HepG2 (cell line): Measurements from ENCODE around the gene ZNF22. TPM values are rescaled to one million over a fixed set of nuclear protein-coding genes. Genes with fewer than 3 reads are reported as not detected.

Experiments used
- ATAC-seq: fragments of 200-7000 bp; cut with Tn5 transposase; 3 replicates; pipeline ENCODE4 v1.9.1; 2020; ENCODE audit warnings: mild to moderate bottlenecking, moderate library complexity
- BruUV-seq: library from RNA; stranded (reverse); fragments of 400-500 nt; replicated peaks from 2 replicates; lab custom pipeline; 2021; lab: Mats Ljungman, UMichigan
- CTCF ChIA-PET: fragments of 300-600 bp; formaldehyde crosslinking; extraction: SDS; loops from one replicate; lab custom pipeline; 2021; ENCODE audit warnings: low total read pairs, inconsistent platforms, low intra/inter-chr PET ratio; lab: Yijun Ruan, JAX
- POLR2A ChIA-PET: fragments of 350-600 bp; sonication (Branson Sonifier 250); formaldehyde crosslinking; loops from one replicate; lab custom pipeline; 2020; ENCODE audit warnings: antibody characterized with exemption, inconsistent platforms; lab: Yijun Ruan, JAX
- DNase-seq: peaks from one replicate; pipeline ENCODE4 v3.0.0-alpha.2; 2015; ENCODE audit warnings: low spot score
- FAIRE-seq: peaks from 3 replicates; lab custom pipeline; 2011; peaks lifted over from hg19 to GRCh38; lab: Jason Lieb, UNC
- H2AFZ ChIP-seq: one replicate; pipeline ENCODE4 v1.6.1; 2011; ENCODE audit warnings: low read length, inconsistent platforms
- H3K27ac ChIP-seq: fragments of 300-600 bp; 3 replicates; pipeline ENCODE4 v1.8.0; 2011; ENCODE audit warnings: mixed run types, mild to moderate bottlenecking, mixed read lengths, low read length, inconsistent platforms; ENCODE audit not compliant: insufficient read depth; ENCODE audit errors: extremely low read length
- H3K27me3 ChIP-seq, 2 experiments: fragments of 200-600 bp in 1 of 2; 2 replicates in 1 of 2; 3 replicates in 1 of 2; pipeline versions ENCODE4 v1.6.0 to v1.8.0; 2011; ENCODE audit warnings: low read length in 2 of 2, mild to moderate bottlenecking in 2 of 2, moderate library complexity in 2 of 2, inconsistent platforms in 1 of 2; ENCODE audit not compliant: insufficient read depth in 2 of 2, control insufficient read depth in 1 of 2
- H3K36me3 ChIP-seq, 2 experiments: fragments of 200-600 bp in 1 of 2; replicated peaks in 1 of 2; 2 replicates in 1 of 2; 3 replicates in 1 of 2; pipeline versions ENCODE4 v1.5.1 to v1.8.0; 2011; ENCODE audit warnings: low read length in 2 of 2, inconsistent platforms in 1 of 2; ENCODE audit not compliant: insufficient read depth in 2 of 2, control insufficient read depth in 1 of 2
- H3K4me1 ChIP-seq: 2 replicates; pipeline ENCODE4 v1.5.1; 2012; ENCODE audit warnings: low read length, inconsistent platforms; ENCODE audit not compliant: insufficient read depth
- H3K4me2 ChIP-seq: 2 replicates; pipeline ENCODE4 v1.6.0; 2011; ENCODE audit warnings: low read depth, low read length, inconsistent platforms
- H3K4me3 ChIP-seq, 3 experiments: fragments of 200-600 bp in 1 of 3; sonication (generic), shearing (Covaris generic) in 1 of 3; replicated peaks in 1 of 3; 2 replicates each; pipeline ENCODE4 v1.5.1; 2011 to 2016; ENCODE audit warnings: low read length in 3 of 3, inconsistent platforms in 2 of 3, low read depth in 2 of 3, mild to moderate bottlenecking in 2 of 3, control low read depth in 1 of 3, mixed read lengths in 1 of 3; ENCODE audit not compliant: insufficient read depth in 1 of 3
- H3K79me2 ChIP-seq: one replicate; pipeline ENCODE4 v1.6.1; 2011; ENCODE audit warnings: low read length, inconsistent platforms; ENCODE audit not compliant: insufficient read depth
- H3K9ac ChIP-seq: 2 replicates; pipeline ENCODE4 v1.6.0; 2011; ENCODE audit warnings: mild to moderate bottlenecking, low read depth, low read length, inconsistent platforms; ENCODE audit not compliant: insufficient read depth
- H3K9me3 ChIP-seq: 2 replicates; pipeline ENCODE4 v1.5.1; 2012; ENCODE audit warnings: mild to moderate bottlenecking, low read length
- H4K20me1 ChIP-seq: 2 replicates; pipeline ENCODE4 v1.6.0; 2011; ENCODE audit warnings: inconsistent platforms, mild to moderate bottlenecking, low read length, moderate library complexity; ENCODE audit not compliant: insufficient read depth
- DDIT3 ChIP-seq: sonication (generic); formaldehyde crosslinking; IDR thresholded peaks from 2 replicates; pipeline ENCODE4 v1.4.0; 2020; ENCODE audit warnings: mild to moderate bottlenecking, missing genetic modification reagents
- ERF ChIP-seq: IDR thresholded peaks from 2 replicates; pipeline ENCODE4 v1.6.1; 2018; ENCODE audit warnings: missing biosample characterization, missing genetic modification reagents
- GABPB1 ChIP-seq: IDR thresholded peaks from 2 replicates; pipeline ENCODE4 v1.6.1; 2016; ENCODE audit warnings: mild to moderate bottlenecking, missing genetic modification reagents, moderate library complexity, missing compliant biosample characterization
- HNRNPLL ChIP-seq: fragments of 200-400 bp; formaldehyde crosslinking; IDR thresholded peaks from 2 replicates; pipeline ENCODE4 v1.6.1; 2017; ENCODE audit warnings: mild to moderate bottlenecking, low read depth, low read length; ENCODE audit not compliant: poor library complexity, severe bottlenecking
- MIER2 ChIP-seq: IDR thresholded peaks from 2 replicates; pipeline ENCODE4 v1.6.1; 2016; ENCODE audit warnings: missing biosample characterization, missing genetic modification reagents
- SSRP1 ChIP-seq: IDR thresholded peaks from 2 replicates; pipeline ENCODE4 v1.6.1; 2016; ENCODE audit warnings: control low read depth
- ZBTB38 ChIP-seq: sonication (generic); formaldehyde crosslinking; IDR thresholded peaks from 2 replicates; pipeline ENCODE4 v1.5.1; 2020; ENCODE audit warnings: mild to moderate bottlenecking, missing genetic modification reagents
- ZNF275 ChIP-seq: sonication (generic); formaldehyde crosslinking; IDR thresholded peaks from 2 replicates; pipeline ENCODE4 v1.8.0; 2022; ENCODE audit warnings: missing genetic modification reagents, mild to moderate bottlenecking, inconsistent platforms, borderline replicate concordance
- ZNF33A ChIP-seq: sonication (generic); formaldehyde crosslinking; IDR thresholded peaks from 2 replicates; pipeline ENCODE4 v1.5.1; 2020; ENCODE audit warnings: missing genetic modification reagents, mild to moderate bottlenecking, moderate library complexity, borderline replicate concordance
- ZNF468 ChIP-seq: sonication (generic); formaldehyde crosslinking; IDR thresholded peaks from 2 replicates; pipeline ENCODE4 v1.8.0; 2022; ENCODE audit warnings: mild to moderate bottlenecking, moderate library complexity, missing genetic modification reagents
- ZNF569 ChIP-seq: sonication (generic); formaldehyde crosslinking; IDR thresholded peaks from 2 replicates; pipeline ENCODE4 v1.5.0; 2020; ENCODE audit warnings: mild to moderate bottlenecking, missing genetic modification reagents, moderate library complexity, borderline replicate concordance
- ZNF782 ChIP-seq: sonication (generic); formaldehyde crosslinking; IDR thresholded peaks from 2 replicates; pipeline ENCODE4 v1.4.0; 2020; ENCODE audit warnings: missing genetic modification reagents, mild to moderate bottlenecking, borderline replicate concordance
- WGBS: methylation state at CpG from one replicate; pipeline ENCODE4 v1.1.6; 2017; ENCODE audit warnings: low lambda C conversion rate; 5-methylcytosine and 5-hydroxymethylcytosine counted together
- in situ Hi-C: cut with HindIII; loops from 2 replicates; pipeline ENCODE4 v1.10.0; 2017; ENCODE audit warnings: low pct_unique_long_range_greater_than_20kb; ENCODE audit not compliant: extremely low pct_ligation_motif_present
- intact Hi-C: fragments of 100-400 bp; cut with micrococcal nuclease; formaldehyde crosslinking; loops from one replicate; pipeline ENCODE4 v1.10.0; 2022; ENCODE audit not compliant: unreplicated experiment
- polyA plus RNA-seq, 8 experiments: library from polyadenylated mRNA; depleted of rRNA in 3 of 8; stranded (reverse) in 7 of 8; unstranded in 1 of 8; fragments of >200 nt; fragmentation: Illumina TruSeq in 4 of 8; extraction: Trizol in 4 of 8; gene quantifications; 2 replicates each; pipeline versions ENCODE4 v1.2.1 to v1.2.3, GENCODE V29; 2011 to 2016; ENCODE audit warnings: low read depth in 4 of 8, missing spikeins in 1 of 8, mixed read lengths in 1 of 8; ENCODE audit not compliant: insufficient read depth in 1 of 8
- total RNA-seq, 5 experiments: library from RNA; depleted of rRNA; stranded (reverse); fragments of >200 nt; fragmentation: Illumina TruSeq; extraction: Trizol; gene quantifications; 2 replicates each; pipeline ENCODE4 v1.2.3, GENCODE V29; 2016; ENCODE audit warnings: low read depth in 1 of 5

Gene ZNF22
- total and polyA plus RNA-seq, 2 of the 13 experiments (the other 11 are each of a cell fraction or from before 2014, with no cell fraction given) = 0.40 to 1.3 TPM

GRCh38 chr10:44973323-44974081 lies 27.2 kb upstream of the ZNF22 start:
- Histone ChIP-seq H3K36me3 (peaks cover 19 to 60% of the 10 kb centered on the region in 2 experiments; a peak in 4 of 5 replicates), H3K27me3 (no peaks in the 10 kb centered on the region; a peak in 1 of 5 replicates), H3K4me1 (peaks cover 39% of the 10 kb centered on the region), H3K27ac (peak overlapping the region; percentile 53), H3K4me3 (no peak overlapping the region), H4K20me1 (peaks cover 40% of the 10 kb centered on the region), H3K9ac (no peak overlapping the region), H3K4me2 (no peak overlapping the region), H2AFZ (no peak overlapping the region), H3K79me2 (peaks cover 30% of the 10 kb centered on the region), H3K9me3 (no peaks in the 10 kb centered on the region)
- in situ Hi-C loops (loop anchor here (25.0 kb wide), 1 partner anchor 1561 kb away; the partner anchor contains the start of gene HNRNPF), intact Hi-C loops (loop anchor here (2.0 kb wide), 1 partner anchor 13 kb away; no protein-coding TSS in a partner anchor)
- BruUV-seq = no TSS peak
- WGBS = 96% methylated on average over 16 of the region's 18 CpGs
- FAIRE-seq = no peak
- ChIA-PET CTCF (interaction anchor here (1.7 to 3.8 kb wide), 2 partner anchors 7 to 41 kb away, joined by 5 to 64 read pairs; no protein-coding TSS in a partner anchor), POLR2A (interaction anchor here (0.8 to 10.2 kb wide), 3 partner anchors 10 to 38 kb away, joined by 4 to 407 read pairs (median 215); partner anchors contain the start of gene RASSF4)
- TF ChIP-seq GABPB1 (CRISPR knock-in tag) = 0 out of 2 replicates have a peak, but pooled peaks have one; percentile 4
- TF ChIP-seq DDIT3 = no peak
- no peak for ATAC-seq
- DNase-seq = no peak

GRCh38 chr10:44974082-44974627 lies 26.6 kb upstream of the ZNF22 start:
- intact Hi-C loops = loop anchor here (2.0 kb wide), 1 partner anchor 13 kb away; no protein-coding TSS in a partner anchor
- Histone ChIP-seq H3K36me3 (peaks cover 14 to 54% of the 10 kb centered on the region in 2 experiments; a peak in 4 of 5 replicates), H4K20me1 (peaks cover 40% of the 10 kb centered on the region), H3K4me3 (no peak overlapping the region; a peak in 1 of 6 replicates), H3K79me2 (peaks cover 32% of the 10 kb centered on the region), H2AFZ (no peak overlapping the region), H3K4me2 (peak overlapping the region; percentile 30; the same call in 1 of the 2 replicates), H3K4me1 (peaks cover 40% of the 10 kb centered on the region), H3K9ac (0 out of 2 replicates have a peak overlapping the region, but pooled peaks have one; percentile 29), H3K9me3 (no peaks in the 10 kb centered on the region), H3K27me3 (no peaks in the 10 kb centered on the region; a peak in 1 of 5 replicates), H3K27ac (peak overlapping the region; percentile 53)
- in situ Hi-C loops = loop anchor here (25.0 kb wide), 1 partner anchor 1562 kb away; the partner anchor contains the start of gene HNRNPF
- FAIRE-seq = no peak
- 20% methylated on average over 1 of the region's 7 CpGs for WGBS
- no TSS peak for BruUV-seq
- POLR2A ChIA-PET = interaction anchor here (0.8 to 10.2 kb wide), 3 partner anchors 11 to 39 kb away, joined by 4 to 407 read pairs (median 215); partner anchors contain the start of gene RASSF4
- no peak for DNase-seq
- CTCF ChIA-PET = interaction anchor here (1.7 to 3.8 kb wide), 3 partner anchors 8 to 41 kb away, joined by 5 to 64 read pairs (median 8); no protein-coding TSS in a partner anchor
- no peak for ATAC-seq
- TF ChIP-seq ZNF33A (CRISPR knock-in tag) (no peak), ZNF275 (CRISPR knock-in tag) (no peak), ZNF569 (CRISPR knock-in tag) (no peak), ERF (CRISPR knock-in tag) (peak; percentile 3; the same call in 1 of the 2 replicates), HNRNPLL (no peak), ZNF468 (CRISPR knock-in tag) (no peak), ZNF782 (CRISPR knock-in tag) (0 out of 2 replicates have a peak, but pooled peaks have one; percentile 13), ZBTB38 (CRISPR knock-in tag) (no peak), SSRP1 (CRISPR knock-in tag) (peak; percentile 59; the same call in 1 of the 2 replicates), MIER2 (CRISPR knock-in tag) (no peak)
